K562 (cell line): Measurements from ENCODE around the gene EXOSC1. TPM values are rescaled to one million over a fixed set of nuclear protein-coding genes. Genes with fewer than 3 reads are reported as not detected.

ENCODE experiments used
- ATAC-seq: fragments of 200-7000 bp; cut with Tn5 transposase; 3 replicates; pipeline ENCODE4 v1.9.1; 2020; ENCODE audit warnings: moderate library complexity
- BruUV-seq: library from RNA; stranded (reverse); fragments of 400-500 nt; replicated peaks from 2 replicates; lab custom pipeline; 2021; lab: Mats Ljungman, UMichigan
- CTCF ChIA-PET: fragments of 300-600 bp; formaldehyde crosslinking; extraction: SDS; loops from one replicate; lab custom pipeline; 2021; ENCODE audit warnings: low intra/inter-chr PET ratio; lab: Yijun Ruan, JAX
- POLR2A ChIA-PET: fragments of 300-600, 350-650 bp; sonication (Branson Sonifier 250); formaldehyde crosslinking; extraction: SDS; loops from one replicate; lab custom pipeline; 2021; ENCODE audit warnings: antibody characterized with exemption, inconsistent platforms; lab: Yijun Ruan, JAX
- DNase-seq, 4 experiments: peaks; one replicate each; pipeline versions ENCODE4 v3.0.0 to v3.0.0-alpha.2; 2011 to 2018; ENCODE audit warnings: low spot score in 3 of 4, mixed read lengths in 3 of 4; ENCODE audit errors: extremely low read depth in 1 of 4
- FAIRE-seq: peaks from 2 replicates; lab custom pipeline; 2011; peaks lifted over from hg19 to GRCh38; lab: Jason Lieb, UNC
- H2AFZ ChIP-seq: 2 replicates; pipeline ENCODE4 v1.6.0; 2011; ENCODE audit warnings: low read depth, low read length, control low read depth, inconsistent platforms
- H3K27ac ChIP-seq: fragments of 200-600 bp; 3 replicates; pipeline ENCODE4 v1.8.0; 2011; ENCODE audit warnings: low read depth, mild to moderate bottlenecking, control low read depth, inconsistent platforms, low read length, moderate library complexity, mixed read lengths; ENCODE audit errors: extremely low read depth
- H3K27me3 ChIP-seq, 2 experiments: fragments of 300-600 bp in 1 of 2; 2 replicates in 1 of 2; 3 replicates in 1 of 2; pipeline versions ENCODE4 v1.6.0 to v1.8.0; 2011; ENCODE audit warnings: inconsistent platforms in 2 of 2, low read length in 2 of 2, mild to moderate bottlenecking in 1 of 2, mixed read lengths in 1 of 2, moderate library complexity in 1 of 2; ENCODE audit not compliant: control insufficient read depth in 2 of 2, insufficient read depth in 2 of 2
- H3K36me3 ChIP-seq: fragments of 300-600 bp; 3 replicates; pipeline ENCODE4 v1.8.0; 2011; ENCODE audit warnings: mild to moderate bottlenecking, low read length, inconsistent platforms; ENCODE audit not compliant: control insufficient read depth, insufficient read depth
- H3K4me1 ChIP-seq, 2 experiments: fragments of 200-600 bp in 1 of 2; replicated peaks in 1 of 2; 2 replicates in 1 of 2; 3 replicates in 1 of 2; pipeline versions ENCODE4 v1.5.1 to v1.8.0; 2011; ENCODE audit warnings: inconsistent platforms in 2 of 2, low read length in 2 of 2, mild to moderate bottlenecking in 1 of 2, mixed read lengths in 1 of 2, moderate library complexity in 1 of 2; ENCODE audit not compliant: control insufficient read depth in 2 of 2, insufficient read depth in 2 of 2
- H3K4me2 ChIP-seq: 2 replicates; pipeline ENCODE4 v1.6.1; 2011; ENCODE audit warnings: low read length, control low read depth, inconsistent platforms, mixed read lengths; ENCODE audit not compliant: insufficient read depth
- H3K4me3 ChIP-seq: fragments of 200-600 bp; sonication (generic), shearing (Covaris generic); 2 replicates; pipeline ENCODE4 v1.5.1; 2016; ENCODE audit warnings: control low read depth, inconsistent platforms
- H3K79me2 ChIP-seq: fragments of 200-600 bp; 3 replicates; pipeline ENCODE4 v1.8.0; 2011; ENCODE audit warnings: low read length, inconsistent platforms; ENCODE audit not compliant: control insufficient read depth, insufficient read depth
- H3K9ac ChIP-seq, 2 experiments: 2 replicates each; pipeline versions ENCODE4 v1.6.0 to v1.6.1; 2011; ENCODE audit warnings: low read depth in 2 of 2, low read length in 2 of 2, control low read depth in 1 of 2, inconsistent platforms in 1 of 2, mild to moderate bottlenecking in 1 of 2, mixed read lengths in 1 of 2; ENCODE audit not compliant: insufficient read depth in 1 of 2
- H3K9me1 ChIP-seq: one replicate; pipeline ENCODE4 v1.6.0; 2011; ENCODE audit warnings: inconsistent platforms, mild to moderate bottlenecking, low read length, moderate library complexity; ENCODE audit not compliant: control insufficient read depth, insufficient read depth
- H3K9me3 ChIP-seq: replicated peaks from 2 replicates; pipeline ENCODE4 v1.5.1; 2011; ENCODE audit warnings: low read depth, low read length, inconsistent platforms; ENCODE audit not compliant: control insufficient read depth, insufficient read depth
- H4K20me1 ChIP-seq: replicated peaks from 2 replicates; pipeline ENCODE4 v1.6.1; 2011; ENCODE audit warnings: low read length, inconsistent platforms, mixed read lengths; ENCODE audit not compliant: control insufficient read depth, insufficient read depth
- C11orf30 ChIP-seq: fragments of 450-650 bp; IDR thresholded peaks from 2 replicates; pipeline ENCODE4 v1.6.1; 2016; ENCODE audit warnings: low read depth, mild to moderate bottlenecking
- E4F1 ChIP-seq: fragments of 250-450 bp; sonication (Bioruptor Pico); IDR thresholded peaks from 2 replicates; pipeline ENCODE4 v1.5.0; 2021; ENCODE audit warnings: mild to moderate bottlenecking, borderline replicate concordance
- FOXP4 ChIP-seq: sonication (generic); formaldehyde crosslinking; IDR thresholded peaks from 2 replicates; pipeline ENCODE4 v1.8.0; 2022; ENCODE audit warnings: mild to moderate bottlenecking, missing genetic modification reagents, borderline replicate concordance
- GTF2F1 ChIP-seq: IDR thresholded peaks from 2 replicates; pipeline ENCODE4 v1.6.1; 2011; ENCODE audit warnings: low read depth, low read length, improper control_type of control experiment
- JUND ChIP-seq, 2 experiments: IDR thresholded peaks; 2 replicates in 1 of 2; 3 replicates in 1 of 2; pipeline ENCODE4 v1.6.1; 2011; ENCODE audit warnings: borderline replicate concordance in 2 of 2, low read depth in 2 of 2, low read length in 2 of 2, improper control_type of control experiment in 1 of 2, missing biosample characterization in 1 of 2, missing genetic modification characterization in 1 of 2, missing genetic modification reagents in 1 of 2
- MAX ChIP-seq: sonication (generic); formaldehyde crosslinking; IDR thresholded peaks from 2 replicates; pipeline ENCODE4 v1.9.0; 2022; ENCODE audit warnings: mild to moderate bottlenecking, missing genetic modification reagents
- MCM3 ChIP-seq: fragments of 450-650 bp; IDR thresholded peaks from 2 replicates; pipeline ENCODE4 v1.6.1; 2016
- MYBL2 ChIP-seq, 2 experiments: fragments of 450-650 bp in 1 of 2; sonication (generic) in 1 of 2; formaldehyde crosslinking in 1 of 2; IDR thresholded peaks; 2 replicates each; pipeline versions ENCODE4 v1.6.1 to v1.8.1; 2017 to 2022; ENCODE audit warnings: borderline replicate concordance in 1 of 2, inconsistent platforms in 1 of 2, low read depth in 1 of 2, mild to moderate bottlenecking in 1 of 2, missing genetic modification reagents in 1 of 2, moderate library complexity in 1 of 2
- PHF21A ChIP-seq: fragments of 450-650 bp; IDR thresholded peaks from 2 replicates; pipeline ENCODE4 v1.6.1; 2017; ENCODE audit warnings: low read depth, borderline replicate concordance
- ZNF12 ChIP-seq: sonication (generic); formaldehyde crosslinking; IDR thresholded peaks from 2 replicates; pipeline ENCODE4 v1.4.0; 2020; ENCODE audit warnings: mild to moderate bottlenecking, missing genetic modification reagents
- ZNF274 ChIP-seq: IDR thresholded peaks from 2 replicates; pipeline ENCODE4 v1.6.1; 2011; ENCODE audit warnings: low read depth, mild to moderate bottlenecking, low read length, moderate library complexity, borderline replicate concordance
- WGBS: fragments of 100-300 bp; shearing (Covaris generic); methylation state at CpG from one replicate; pipeline ENCODE4 v1.1.6; 2016; ENCODE audit warnings: low coverage, mixed read lengths; ENCODE audit not compliant: insufficient coverage; ENCODE audit errors: missing lambda C conversion rate; 5-methylcytosine and 5-hydroxymethylcytosine counted together
- in situ Hi-C: fragments of 300-500 bp; cut with MboI; formaldehyde crosslinking; loops from 4 replicates; pipeline ENCODE4 v1.15.0; 2018; ENCODE audit warnings: inconsistent platforms, mixed read lengths
- intact Hi-C: fragments of 100-400 bp; cut with micrococcal nuclease; formaldehyde crosslinking; loops from 2 replicates; pipeline ENCODE4 v1.14.2; 2022
- polyA plus RNA-seq, 8 experiments: library from polyadenylated mRNA; depleted of rRNA in 4 of 8; stranded (reverse) in 5 of 8; unstranded in 3 of 8; fragments of >200 nt; fragmentation: Nextera tagmentation in 2 of 8; fragmentation: Illumina TruSeq in 1 of 8; extraction: Ambion mirVana in 2 of 8; extraction: Trizol in 1 of 8; gene quantifications; 2 replicates each; pipeline versions ENCODE4 v1.2.1 to v1.2.3, GENCODE V29; 2011 to 2014; ENCODE audit warnings: inconsistent platforms in 1 of 8, missing spikeins in 1 of 8
- total RNA-seq, 7 experiments: library from RNA; depleted of rRNA in 6 of 7; stranded (reverse); fragments of >200 nt in 6 of 7; fragmentation: Illumina TruSeq in 2 of 7; extraction: Trizol in 2 of 7; gene quantifications; 2 replicates each; pipeline versions ENCODE4 v1.2.1 to v1.2.3, GENCODE V29; 2011 to 2021; ENCODE audit warnings: low replicate concordance in 1 of 7
- TF ChIP-seq, protein P1 (sequence below): fragments of 450-650 bp; IDR thresholded peaks from 2 replicates; pipeline ENCODE4 v1.6.1; 2016; ENCODE audit warnings: missing biosample characterization, missing genetic modification characterization
- TF ChIP-seq, protein P2 (sequence below): sonication (generic); formaldehyde crosslinking; IDR thresholded peaks from 2 replicates; pipeline ENCODE4 v1.8.0; 2022; ENCODE audit warnings: missing genetic modification reagents, mild to moderate bottlenecking, borderline replicate concordance

Gene EXOSC1
- total and polyA plus RNA-seq, 9 of the 15 experiments (the other 6 are each of a cell fraction or from before 2014, with no cell fraction given) = 44.3 to 117 (median 67.0) TPM

GRCh38 chr10:97465982-97466381 lies 20.2 kb upstream of the EXOSC1 start (continued):
- TF ChIP-seq MCM3 (no peak), C11orf30 (no peak), GTF2F1 (no peak), JUND (IDR thresholded peaks at IDR 0.05; ENCODE audit: borderline replicate concordance, low read depth, low read length) (no peak), JUND (tag; IDR thresholded peaks at IDR 0.05; ENCODE audit: borderline replicate concordance, low read depth, low read length) (no peak), FOXP4 (CRISPR knock-in tag) (no peak)
- TF ChIP-seq, protein P1, sequence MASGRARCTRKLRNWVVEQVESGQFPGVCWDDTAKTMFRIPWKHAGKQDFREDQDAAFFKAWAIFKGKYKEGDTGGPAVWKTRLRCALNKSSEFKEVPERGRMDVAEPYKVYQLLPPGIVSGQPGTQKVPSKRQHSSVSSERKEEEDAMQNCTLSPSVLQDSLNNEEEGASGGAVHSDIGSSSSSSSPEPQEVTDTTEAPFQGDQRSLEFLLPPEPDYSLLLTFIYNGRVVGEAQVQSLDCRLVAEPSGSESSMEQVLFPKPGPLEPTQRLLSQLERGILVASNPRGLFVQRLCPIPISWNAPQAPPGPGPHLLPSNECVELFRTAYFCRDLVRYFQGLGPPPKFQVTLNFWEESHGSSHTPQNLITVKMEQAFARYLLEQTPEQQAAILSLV = no peak

DNA sequence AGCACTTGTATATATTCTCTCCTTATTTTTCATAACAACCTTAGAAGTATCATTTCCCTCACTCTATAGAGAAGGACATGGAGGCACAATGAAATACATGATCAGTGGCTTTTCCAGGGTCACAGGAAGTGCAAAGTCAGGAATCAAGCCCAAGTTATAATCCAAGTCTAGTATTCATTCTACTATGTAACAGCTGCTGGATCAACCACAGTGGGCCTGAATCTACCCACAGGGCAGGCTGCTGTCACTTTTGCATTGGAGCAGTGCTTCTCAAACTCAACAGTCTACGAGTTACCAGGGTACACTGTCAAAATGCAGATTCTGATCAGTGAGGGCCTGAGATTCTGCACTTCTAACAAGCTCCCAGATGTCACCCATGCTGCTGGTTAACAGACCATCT lies 18.4 kb upstream of the EXOSC1 start:
- Histone ChIP-seq H3K27ac (no peak overlapping the region), H3K27me3 (no peaks in the 10 kb centered on the region), H3K4me1 (no peaks in the 10 kb centered on the region), H4K20me1 (no peaks in the 10 kb centered on the region), H3K9me1 (no peaks in the 10 kb centered on the region), H3K36me3 (peaks cover 84% of the 10 kb centered on the region), H2AFZ (no peak overlapping the region), H3K4me2 (no peak overlapping the region), H3K79me2 (no peaks in the 10 kb centered on the region), H3K4me3 (no peak overlapping the region), H3K9ac (no peak overlapping the region), H3K9me3 (no peaks in the 10 kb centered on the region)
- FAIRE-seq = no peak
- no peak for DNase-seq
- WGBS = 73% methylated on average over 1 of the region's 1 CpG
- intact Hi-C loops (loop anchor here (5.0 kb wide), 1 partner anchor 88 kb away; no protein-coding TSS in a partner anchor), in situ Hi-C loops (loop anchor here (5.0 kb wide), 1 partner anchor 148 kb away; no protein-coding TSS in a partner anchor)
- no TSS peak for BruUV-seq
- POLR2A ChIA-PET = interaction anchor here (0.8 to 1.4 kb wide), 3 partner anchors 8 to 146 kb away, joined by 3 to 4 read pairs (median 4); no protein-coding TSS in a partner anchor
- no peak for ATAC-seq
- CTCF ChIA-PET = interaction anchor here (0.6 to 1.1 kb wide), 2 partner anchors 138 to 268 kb away, joined by 3 to 4 read pairs; no protein-coding TSS in a partner anchor
- no peak for TF ChIP-seq PHF21A
- TF ChIP-seq MYBL2 (IDR thresholded peaks at IDR 0.05; ENCODE audit: low read depth) = no peak
- no peak for TF ChIP-seq MYBL2 (CRISPR knock-in tag; IDR thresholded peaks at IDR 0.05; ENCODE audit: borderline replicate concordance)
- TF ChIP-seq E4F1 (CRISPR knock-in tag) = no peak
- TF ChIP-seq GTF2F1 = no peak
- TF ChIP-seq ZNF12 (CRISPR knock-in tag) = no peak
- no peak for TF ChIP-seq ZNF274
- TF ChIP-seq, protein P2, sequence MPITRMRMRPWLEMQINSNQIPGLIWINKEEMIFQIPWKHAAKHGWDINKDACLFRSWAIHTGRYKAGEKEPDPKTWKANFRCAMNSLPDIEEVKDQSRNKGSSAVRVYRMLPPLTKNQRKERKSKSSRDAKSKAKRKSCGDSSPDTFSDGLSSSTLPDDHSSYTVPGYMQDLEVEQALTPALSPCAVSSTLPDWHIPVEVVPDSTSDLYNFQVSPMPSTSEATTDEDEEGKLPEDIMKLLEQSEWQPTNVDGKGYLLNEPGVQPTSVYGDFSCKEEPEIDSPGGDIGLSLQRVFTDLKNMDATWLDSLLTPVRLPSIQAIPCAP (CRISPR knock-in tag) = no peak
- TF ChIP-seq MAX (CRISPR knock-in tag) = no peak
